Measurements from ENCODE around the gene DCT. TPM values are rescaled to one million over a fixed set of nuclear protein-coding genes. Genes with fewer than 3 reads are reported as not detected.

Gene DCT
- total and polyA plus RNA-seq, 2 of the 8 experiments (the other 6 are each of a cell fraction or from before 2014, with no cell fraction given) = 0.02 TPM; not detected in 1

- H4K5ac ChIP-seq (ENCODE audit: insufficient read length, low read depth, low read length) = no peak overlapping the region
- H2AK5ac ChIP-seq (ENCODE audit: low read depth, low read length) = no peak overlapping the region
- H2BK12ac ChIP-seq (ENCODE audit: low read depth, low read length) = no peak overlapping the region
- no peaks in the 10 kb centered on the region for H3K79me2 ChIP-seq (ENCODE audit: control insufficient read depth in 1 of 2, insufficient read depth in 2 of 2, low read length in 2 of 2)
- no peaks in the 10 kb centered on the region for H3K4me1 ChIP-seq (replicated peaks in 1 of 4; ENCODE audit: control insufficient read depth in 3 of 4, insufficient read depth in 4 of 4, low read length in 3 of 4)
- no peak overlapping the region for H3K18ac ChIP-seq (ENCODE audit: extremely low read depth, low read length)
- H2BK120ac ChIP-seq (replicated peaks; ENCODE audit: low read depth, low read length) = no peak overlapping the region
- H3K23ac ChIP-seq (ENCODE audit: insufficient read length) = no peak overlapping the region
- H2BK15ac ChIP-seq (ENCODE audit: low read length) = no peak overlapping the region
- no peaks in the 10 kb centered on the region for H3K23me2 ChIP-seq (ENCODE audit: low read depth, low read length)
- H3K9me3 ChIP-seq (ENCODE audit: insufficient read depth in 2 of 2, low read depth in 1 of 2, low read length in 1 of 2) = no peaks in the 10 kb centered on the region
- H3K79me1 ChIP-seq (ENCODE audit: low read depth, low read length) = no peaks in the 10 kb centered on the region
- 85% methylated on average over 4 of the region's 4 CpGs; no CpG with 5 or more reads in 1 of the 2 experiments for WGBS, 2 experiments (ENCODE audit: extremely low coverage in 1 of 2, insufficient coverage in 1 of 2, insufficient read length in 1 of 2, insufficient replicate concordance in 2 of 2, low coverage in 1 of 2, low lambda C conversion rate in 2 of 2, missing lambda C conversion rate in 1 of 2)
- H3K4ac ChIP-seq (replicated peaks; ENCODE audit: insufficient read length, low read depth, low read length) = no peak overlapping the region
- ChIA-PET CTCF (ENCODE audit: partially characterized antibody) (interaction anchor here (1.0 kb wide), 1 partner anchor 10 kb away, joined by 3 read pairs; no protein-coding TSS in a partner anchor), POLR2A (ENCODE audit: partially characterized antibody) (no interaction called here)
- H3K4me3 ChIP-seq (ENCODE audit: extremely low read depth in 1 of 4, insufficient read depth in 2 of 4, low read depth in 3 of 4, low read length in 4 of 4) = no peak overlapping the region
- DNase-seq (ENCODE audit: low read depth in 1 of 2, low spot score in 2 of 2) (no peak), FAIRE-seq (no peak)
- H3K27me3 ChIP-seq (replicated peaks in 1 of 4; ENCODE audit: control insufficient read depth in 3 of 4, extremely low read depth in 1 of 4, insufficient read depth in 3 of 4, low read length in 3 of 4) = no peaks in the 10 kb centered on the region
- no peak overlapping the region for H3K4me2 ChIP-seq (ENCODE audit: insufficient read depth in 1 of 2, low read depth in 2 of 2, low read length in 2 of 2)
- H3K9ac ChIP-seq (replicated peaks in 1 of 4; ENCODE audit: extremely low read depth in 1 of 4, low read depth in 3 of 4, low read length in 3 of 4) = no peak overlapping the region
- H4K91ac ChIP-seq (replicated peaks; ENCODE audit: insufficient read length, low read length) = no peak overlapping the region
- H4K20me1 ChIP-seq (replicated peaks in 1 of 2; ENCODE audit: control insufficient read depth in 1 of 2, insufficient read depth in 2 of 2, low read length in 2 of 2) = no peaks in the 10 kb centered on the region
- H3K14ac ChIP-seq (ENCODE audit: insufficient read length) = no peak overlapping the region
- no peak overlapping the region for H2BK5ac ChIP-seq (ENCODE audit: low read depth, low read length)
- H3K36me3 ChIP-seq (ENCODE audit: control insufficient read depth in 2 of 4, insufficient read depth in 4 of 4, low read length in 3 of 4) = no peaks in the 10 kb centered on the region
- no peak overlapping the region for H3K56ac ChIP-seq (replicated peaks; ENCODE audit: insufficient read length, low read depth, low read length)
- H4K8ac ChIP-seq (ENCODE audit: extremely low read depth, insufficient read depth, low read length) = no peak overlapping the region
- no peak overlapping the region for H3K27ac ChIP-seq (ENCODE audit: low read depth, low read length)
- H2BK20ac ChIP-seq (ENCODE audit: low read length) = no peak overlapping the region
- H2AFZ ChIP-seq (ENCODE audit: low read length) = no peak overlapping the region
- TF ChIP-seq TAF1 (IDR thresholded peaks at IDR 0.05; ENCODE audit: low read depth, low read length) (no peak), GABPA (IDR thresholded peaks at IDR 0.05; ENCODE audit: borderline replicate concordance, insufficient read depth, low read length) (no peak), HDAC6 (IDR thresholded peaks at IDR 0.05; ENCODE audit: low read depth, low read length) (no peak), CBX8 (IDR thresholded peaks at IDR 0.05; ENCODE audit: borderline replicate concordance, low read depth, low read length) (no peak), ZNF274 (IDR thresholded peaks at IDR 0.05; ENCODE audit: borderline replicate concordance, extremely low read depth, low read length) (no peak), RBBP5 (IDR thresholded peaks at IDR 0.05; ENCODE audit: borderline replicate concordance, low read depth, low read length) (no peak), SRF (IDR thresholded peaks at IDR 0.05; ENCODE audit: low read depth, low read length) (no peak), ASH2L (IDR thresholded peaks at IDR 0.05; ENCODE audit: low read length) (no peak), KDM5A (IDR thresholded peaks at IDR 0.05; ENCODE audit: low read length) (no peak), CBX5 (IDR thresholded peaks at IDR 0.05; ENCODE audit: low read depth, low read length) (no peak), NRF1 (IDR thresholded peaks at IDR 0.05; ENCODE audit: low read depth, low read length) (no peak), RNF2 (IDR thresholded peaks at IDR 0.05; ENCODE audit: borderline replicate concordance, low read depth, low read length, missing control alignments, poor library complexity, severe bottlenecking) (no peak), ATF2 (IDR thresholded peaks at IDR 0.05; ENCODE audit: low read length) (no peak)
Measured at GRCh38 chr13:94400874-94401273, 78.6 kb downstream of the DCT start.

Data from H1 (cell line).